Smooth muscle cell (in vitro differentiated cells): ENCODE measurements around the gene CCS. TPM values are rescaled to one million over a fixed set of nuclear protein-coding genes. Genes with fewer than 3 reads are reported as not detected.

Source experiments
- DNase-seq: peaks from one replicate; lab custom pipeline; 2025; ENCODE audit not compliant: unreplicated experiment; lab: John Stamatoyannopoulos, UW
- H2AFZ ChIP-seq: fragments of 200-600 bp; sonication (generic); 2 replicates; pipeline ENCODE4 v1.6.0; 2016; ENCODE audit warnings: antibody characterized with exemption, low read depth, mild to moderate bottlenecking
- H3F3A ChIP-seq: fragments of 200-600 bp; sonication (generic); 2 replicates; pipeline ENCODE4 v1.6.0; 2017; ENCODE audit warnings: antibody characterized with exemption, low read depth
- H3K27ac ChIP-seq: fragments of 200-600 bp; sonication (generic); 2 replicates; pipeline ENCODE4 v1.5.1; 2016; ENCODE audit warnings: low read depth, mild to moderate bottlenecking
- H3K27me3 ChIP-seq: fragments of 200-600 bp; sonication (generic); 2 replicates; pipeline ENCODE4 v1.6.1; 2016; ENCODE audit warnings: low read depth, mild to moderate bottlenecking
- H3K36me3 ChIP-seq: fragments of 200-600 bp; sonication (generic); 2 replicates; pipeline ENCODE4 v1.5.1; 2016; ENCODE audit warnings: low read depth
- H3K4me1 ChIP-seq: fragments of 200-600 bp; sonication (generic); 2 replicates; pipeline ENCODE4 v1.5.1; 2016; ENCODE audit warnings: low read depth
- H3K4me2 ChIP-seq: fragments of 200-600 bp; sonication (generic); 2 replicates; pipeline ENCODE4 v1.6.0; 2016; ENCODE audit warnings: mild to moderate bottlenecking
- H3K4me3 ChIP-seq: fragments of 200-600 bp; sonication (generic); 2 replicates; pipeline ENCODE4 v1.5.1; 2016; ENCODE audit warnings: mild to moderate bottlenecking
- H3K79me2 ChIP-seq: fragments of 200-600 bp; sonication (generic); 2 replicates; pipeline ENCODE4 v1.6.0; 2016; ENCODE audit warnings: low read depth, mild to moderate bottlenecking
- H3K9ac ChIP-seq: fragments of 200-600 bp; sonication (generic); 2 replicates; pipeline ENCODE4 v1.6.0; 2016; ENCODE audit warnings: low read depth
- H3K9me3 ChIP-seq: fragments of 200-600 bp; sonication (generic); replicated peaks from 2 replicates; pipeline ENCODE4 v1.5.1; 2016; ENCODE audit warnings: low read depth
- H4K20me1 ChIP-seq: fragments of 200-600 bp; sonication (generic); 2 replicates; pipeline ENCODE4 v1.6.0; 2016; ENCODE audit warnings: low read depth
- WGBS: methylation state at CpG from one replicate; pipeline ENCODE4 v1.1.7; 2016; ENCODE audit warnings: low lambda C conversion rate; 5-methylcytosine and 5-hydroxymethylcytosine counted together
- polyA plus RNA-seq: library from polyadenylated mRNA; unstranded; fragments of >200 nt; fragmentation: Nextera tagmentation; extraction: Ambion mirVana; gene quantifications from 2 replicates; pipeline ENCODE4 v1.2.1, GENCODE V29; 2016
- total RNA-seq: library from RNA; depleted of rRNA; stranded (reverse); fragments of >200 nt; gene quantifications from 2 replicates; pipeline ENCODE4 v1.2.3, GENCODE V29; 2014
- TF ChIP-seq, protein P1 (sequence below): fragments of 200-600 bp; sonication (generic); IDR thresholded peaks from 2 replicates; pipeline ENCODE4 v1.5.1; 2017; ENCODE audit warnings: borderline replicate concordance, mild to moderate bottlenecking, antibody characterized with exemption; ENCODE audit not compliant: insufficient read depth, poor library complexity, severe bottlenecking

The CCS gene
- total and polyA plus RNA-seq, 2 experiments from 2014 or later: 29.2 to 104 TPM

DNA sequence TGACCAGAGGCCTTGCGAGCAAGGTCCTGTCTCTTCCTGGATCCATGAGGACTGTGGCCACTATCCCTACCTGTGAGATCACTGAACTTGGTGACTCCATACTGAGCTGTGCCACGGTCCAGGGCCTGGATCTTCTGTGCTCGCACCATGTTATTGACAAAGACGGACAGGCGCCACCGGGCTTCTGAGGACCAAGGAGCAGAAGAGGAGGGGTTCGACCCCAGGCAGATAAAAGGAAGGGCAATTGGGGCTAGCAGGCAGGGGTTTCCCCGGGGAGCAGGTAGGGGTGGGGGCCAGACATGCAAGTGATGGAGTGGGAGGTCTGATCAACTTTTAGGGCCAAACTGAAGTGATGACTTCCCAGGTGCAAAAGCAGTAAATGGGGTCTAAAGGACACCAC is 26.8 kb upstream of the CCS start:
- no peak overlapping the region for H2AFZ ChIP-seq
- H3K4me1 ChIP-seq: peaks cover 11% of the 10 kb centered on the region
- 95% methylated on average over 8 of the region's 8 CpGs for WGBS
- no peak overlapping the region for H3K4me2 ChIP-seq
- H3K4me3 ChIP-seq: no peak overlapping the region
- no peak overlapping the region for H3K9ac ChIP-seq
- no peaks in the 10 kb centered on the region for H3K36me3 ChIP-seq
- H3K27me3 ChIP-seq: no peaks in the 10 kb centered on the region
- no peak overlapping the region for H3K27ac ChIP-seq
- no peaks in the 10 kb centered on the region for H3K9me3 ChIP-seq
- H3K79me2 ChIP-seq: no peaks in the 10 kb centered on the region
- H4K20me1 ChIP-seq: no peaks in the 10 kb centered on the region
- no peak for DNase-seq
- TF ChIP-seq, protein P1, sequence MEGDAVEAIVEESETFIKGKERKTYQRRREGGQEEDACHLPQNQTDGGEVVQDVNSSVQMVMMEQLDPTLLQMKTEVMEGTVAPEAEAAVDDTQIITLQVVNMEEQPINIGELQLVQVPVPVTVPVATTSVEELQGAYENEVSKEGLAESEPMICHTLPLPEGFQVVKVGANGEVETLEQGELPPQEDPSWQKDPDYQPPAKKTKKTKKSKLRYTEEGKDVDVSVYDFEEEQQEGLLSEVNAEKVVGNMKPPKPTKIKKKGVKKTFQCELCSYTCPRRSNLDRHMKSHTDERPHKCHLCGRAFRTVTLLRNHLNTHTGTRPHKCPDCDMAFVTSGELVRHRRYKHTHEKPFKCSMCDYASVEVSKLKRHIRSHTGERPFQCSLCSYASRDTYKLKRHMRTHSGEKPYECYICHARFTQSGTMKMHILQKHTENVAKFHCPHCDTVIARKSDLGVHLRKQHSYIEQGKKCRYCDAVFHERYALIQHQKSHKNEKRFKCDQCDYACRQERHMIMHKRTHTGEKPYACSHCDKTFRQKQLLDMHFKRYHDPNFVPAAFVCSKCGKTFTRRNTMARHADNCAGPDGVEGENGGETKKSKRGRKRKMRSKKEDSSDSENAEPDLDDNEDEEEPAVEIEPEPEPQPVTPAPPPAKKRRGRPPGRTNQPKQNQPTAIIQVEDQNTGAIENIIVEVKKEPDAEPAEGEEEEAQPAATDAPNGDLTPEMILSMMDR: no peak
- H3F3A ChIP-seq: no peaks in the 10 kb centered on the region

DNA sequence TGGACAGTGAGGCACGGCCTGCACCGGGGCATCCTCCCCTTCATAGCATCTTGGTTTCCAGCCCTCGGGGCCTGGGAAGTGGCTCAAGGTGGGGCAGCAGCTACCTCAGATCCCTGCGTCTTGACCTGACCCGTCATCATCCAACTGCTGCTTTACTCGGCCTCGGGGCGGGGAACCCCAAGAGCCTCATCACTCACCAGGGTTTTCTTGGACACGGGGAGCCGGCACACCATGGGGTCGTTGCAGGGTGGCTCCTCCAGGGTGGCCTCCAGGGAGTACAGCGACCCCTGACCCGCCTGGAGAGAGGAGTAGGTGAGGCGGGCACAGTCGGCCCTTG is 25.2 kb upstream of the CCS start:
- Histone ChIP-seq H3K4me1 (peaks cover 11% of the 10 kb centered on the region), H3K4me2 (no peak overlapping the region), H3K27ac (no peak overlapping the region), H3K79me2 (no peaks in the 10 kb centered on the region), H3K36me3 (no peaks in the 10 kb centered on the region), H3K9ac (no peak overlapping the region), H3F3A (no peaks in the 10 kb centered on the region), H3K4me3 (no peak overlapping the region), H3K27me3 (no peaks in the 10 kb centered on the region), H4K20me1 (no peaks in the 10 kb centered on the region), H2AFZ (no peak overlapping the region), H3K9me3 (no peaks in the 10 kb centered on the region)
- TF ChIP-seq, protein P1: no peak
- DNase-seq: no peak
- WGBS: 99% methylated on average over 15 of the region's 15 CpGs

DNA sequence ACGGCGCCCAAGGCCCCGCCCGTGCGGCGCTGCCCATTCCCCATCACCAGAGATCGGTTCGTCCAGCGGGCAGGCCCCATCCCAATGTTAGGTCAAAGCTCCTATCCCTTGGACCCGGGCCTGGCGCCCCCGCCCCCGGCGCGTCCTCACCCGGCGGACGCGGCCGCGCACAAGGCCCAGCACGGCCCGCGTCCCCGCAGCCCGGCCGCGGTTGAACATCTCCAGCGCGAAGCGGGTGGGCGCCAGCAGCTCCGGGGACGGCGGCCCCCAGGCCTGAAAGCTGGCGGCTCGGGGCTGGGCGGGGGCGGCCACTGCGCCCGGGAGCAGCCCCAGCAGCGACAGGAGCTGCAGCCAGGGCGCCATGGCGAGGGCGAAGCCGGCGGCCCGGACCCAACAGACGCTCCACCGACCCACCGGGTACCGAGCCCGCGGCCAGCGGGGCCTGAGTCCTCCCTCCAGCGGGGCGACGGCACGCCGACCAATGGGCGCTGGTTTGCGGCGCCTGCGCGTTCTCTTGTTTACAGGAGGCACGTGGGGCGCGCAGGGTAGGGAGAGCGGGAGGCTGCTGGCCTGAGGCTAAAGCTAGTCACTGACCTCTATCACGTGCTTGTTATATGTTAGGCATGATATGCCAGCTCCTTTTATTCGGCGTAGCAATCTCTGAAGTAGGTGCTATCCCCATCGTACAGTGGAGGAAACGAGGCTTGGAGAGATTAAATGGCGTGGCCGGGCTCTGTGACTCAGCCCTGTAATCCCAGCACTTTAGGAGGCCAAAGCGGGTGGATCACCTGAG is 24.7 kb upstream of the CCS start, which contains the start of gene CTSF:
TSS of gene CTSF (minus strand) at position 483 of the 793 bp plus-strand sequence. CDS start at position 363, 120 bp downstream.
- H3K4me1 ChIP-seq: peaks cover 11% of the 10 kb centered on the region
- WGBS: 96% methylated on average over 66 of the region's 77 CpGs
- no peaks in the 10 kb centered on the region for H3K79me2 ChIP-seq
- H3K9ac ChIP-seq: no peak within 1 kb of the TSS
- H3K9me3 ChIP-seq: no peaks in the 10 kb centered on the region
- H3K4me3 ChIP-seq: no peak within 1 kb of the TSS
- no peak for DNase-seq
- H3K27ac ChIP-seq: no peak within 1 kb of the TSS
- H3F3A ChIP-seq: no peaks in the 10 kb centered on the region
- no peaks in the 10 kb centered on the region for H4K20me1 ChIP-seq
- no peak within 1 kb of the TSS for H3K4me2 ChIP-seq
- H3K27me3 ChIP-seq: no peaks in the 10 kb centered on the region
- no peak within 1 kb of the TSS for H2AFZ ChIP-seq
- TF ChIP-seq, protein P1: no peak
- no peaks in the 10 kb centered on the region for H3K36me3 ChIP-seq

DNA sequence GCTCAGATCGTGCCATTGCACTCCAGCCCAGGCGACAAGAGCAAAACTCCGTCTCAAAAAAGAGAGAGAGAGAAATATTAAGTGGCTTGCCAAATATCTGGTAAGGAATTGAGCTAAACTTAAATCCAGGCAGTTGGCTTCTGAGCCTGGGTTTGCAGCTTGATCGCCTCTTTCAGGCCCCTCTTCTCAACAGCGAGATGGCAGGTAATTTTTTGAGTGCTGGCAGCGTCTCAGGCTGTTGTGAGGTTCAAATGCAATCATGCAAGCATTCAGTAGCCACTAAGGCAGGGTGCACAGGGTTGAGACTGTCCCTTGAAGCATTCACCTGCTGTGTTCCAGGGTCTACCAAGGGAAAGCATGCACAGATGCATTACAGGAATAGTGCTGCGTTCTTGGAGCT is 23.9 kb upstream of the CCS start:
- no peak for DNase-seq
- H3K36me3 ChIP-seq: no peaks in the 10 kb centered on the region
- no peaks in the 10 kb centered on the region for H3K9me3 ChIP-seq
- no peaks in the 10 kb centered on the region for H4K20me1 ChIP-seq
- no peak overlapping the region for H3K4me3 ChIP-seq
- no peak overlapping the region for H3K9ac ChIP-seq
- no peaks in the 10 kb centered on the region for H3K27me3 ChIP-seq
- no peaks in the 10 kb centered on the region for H3K79me2 ChIP-seq
- no peak overlapping the region for H3K27ac ChIP-seq
- no peak overlapping the region for H3K4me2 ChIP-seq
- peaks cover 11% of the 10 kb centered on the region for H3K4me1 ChIP-seq
- no peak overlapping the region for H2AFZ ChIP-seq
- H3F3A ChIP-seq: no peaks in the 10 kb centered on the region
- WGBS: 94% methylated on average over 7 of the region's 7 CpGs
- TF ChIP-seq, protein P1: no peak
